Stimulated activated CD8-positive, alpha-beta memory T cell treated with anti-CD3 and anti-CD28 coated beads, Interleukin-7, amount 100 ng/mL, for 1 hour (primary cell): ENCODE measurements around the gene RPH3AL.
"Not testable (repeated sequence)": the region's sequence is repeated elsewhere in the genome, so short reads cannot be mapped to it uniquely, and the experiment has no call there.

Experiments
- DNase-seq, 2 donors: peaks; one replicate each; pipeline ENCODE4 v3.0.0-alpha.2; 2020; ENCODE audit warnings: low read depth in 2 of 2

The RPH3AL gene

DNA sequence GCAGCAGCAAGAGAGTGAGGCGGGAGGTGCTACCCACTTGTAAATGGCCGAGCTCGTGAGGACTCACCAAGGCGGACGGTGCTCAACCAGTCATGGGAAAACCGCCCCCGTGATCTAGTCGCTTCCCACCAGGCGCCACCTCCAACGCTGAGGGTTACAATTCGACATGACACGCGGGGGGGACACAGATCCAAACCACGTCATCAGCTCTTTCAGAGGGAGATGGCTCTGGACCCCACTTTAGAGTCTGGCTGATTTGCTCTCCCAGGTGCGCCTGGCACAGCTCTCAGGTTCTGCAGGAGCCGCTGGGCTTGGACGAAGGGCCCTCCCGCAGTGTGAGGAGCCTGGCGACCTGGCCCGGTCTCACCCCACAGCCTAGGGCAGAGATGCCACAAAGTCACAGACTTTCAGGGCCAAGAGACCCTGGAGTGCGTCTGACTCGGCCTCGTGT, 150.1 kb downstream of the RPH3AL start:
- DNase-seq = no peak

GRCh38 chr17:201736-202135, 150.9 kb downstream of the RPH3AL start:
- not testable (repeated sequence) for DNase-seq

DNA sequence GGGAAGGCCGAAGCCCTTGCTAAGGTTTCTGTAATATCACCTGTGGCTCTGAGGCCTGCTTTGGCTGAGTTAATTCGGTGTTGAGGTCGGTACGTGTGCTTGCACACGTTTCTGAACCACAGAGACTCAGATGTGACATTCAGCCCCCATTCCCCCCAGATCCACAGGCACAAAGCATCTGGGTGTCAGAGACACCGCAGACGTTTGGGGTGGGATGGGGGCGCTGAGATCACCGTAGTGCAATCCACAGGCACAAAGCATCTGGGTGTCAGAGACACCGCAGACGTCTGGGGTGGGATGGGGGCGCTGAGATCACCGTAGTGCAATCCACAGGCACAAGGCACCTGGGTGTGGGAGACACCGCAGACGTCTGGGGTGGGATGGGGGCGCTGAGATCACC, 151.3 kb downstream of the RPH3AL start:
- not testable (repeated sequence) for DNase-seq

- no peak for DNase-seq
These were observed 152.0 kb downstream of the RPH3AL start for GRCh38 chr17:200586-200985.

DNA sequence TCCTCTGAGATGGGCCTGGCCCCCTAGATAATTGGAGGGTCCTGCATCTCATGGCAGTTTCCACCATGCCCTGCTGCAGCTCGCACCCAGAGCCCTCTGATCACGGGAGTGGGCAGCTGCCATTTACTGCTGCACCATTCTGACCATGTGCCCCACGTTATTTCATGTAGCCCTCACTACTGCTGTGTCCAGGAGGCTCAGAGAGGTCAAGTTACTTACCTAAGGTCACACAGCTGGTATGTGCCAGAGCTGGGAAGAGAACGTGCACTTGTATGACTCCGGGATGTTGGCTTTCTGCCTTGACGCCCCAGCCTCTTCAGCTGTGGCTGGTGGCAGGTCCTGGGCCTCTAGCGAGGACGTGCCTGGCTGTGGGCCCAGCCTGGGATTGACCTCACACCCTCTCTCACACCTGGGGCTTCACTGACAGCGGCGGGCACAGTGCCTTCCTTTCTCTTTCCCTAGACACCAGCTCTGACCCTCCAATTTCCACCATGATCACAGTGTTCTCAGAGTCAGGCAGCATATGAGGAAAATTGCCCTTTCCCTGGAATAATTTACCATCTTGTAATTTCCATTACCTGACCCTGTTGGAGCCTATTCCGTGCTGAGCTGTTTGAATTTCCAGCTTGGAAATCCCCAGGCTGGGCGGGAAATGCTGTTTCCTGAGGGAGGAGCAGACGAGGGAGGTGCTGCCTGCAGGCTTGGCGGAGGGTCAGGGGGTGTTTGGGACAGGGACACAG, 152.6 kb downstream of the RPH3AL start:
- no peak for DNase-seq

- no peak for DNase-seq
These were observed 153.4 kb downstream of the RPH3AL start for GRCh38 chr17:199191-199604.

GRCh38 chr17:198225-198624, 154.4 kb downstream of the RPH3AL start:
- not testable (repeated sequence) for DNase-seq

- DNase-seq = no peak
These were observed 155.3 kb downstream of the RPH3AL start for GRCh38 chr17:197352-197751.

DNA sequence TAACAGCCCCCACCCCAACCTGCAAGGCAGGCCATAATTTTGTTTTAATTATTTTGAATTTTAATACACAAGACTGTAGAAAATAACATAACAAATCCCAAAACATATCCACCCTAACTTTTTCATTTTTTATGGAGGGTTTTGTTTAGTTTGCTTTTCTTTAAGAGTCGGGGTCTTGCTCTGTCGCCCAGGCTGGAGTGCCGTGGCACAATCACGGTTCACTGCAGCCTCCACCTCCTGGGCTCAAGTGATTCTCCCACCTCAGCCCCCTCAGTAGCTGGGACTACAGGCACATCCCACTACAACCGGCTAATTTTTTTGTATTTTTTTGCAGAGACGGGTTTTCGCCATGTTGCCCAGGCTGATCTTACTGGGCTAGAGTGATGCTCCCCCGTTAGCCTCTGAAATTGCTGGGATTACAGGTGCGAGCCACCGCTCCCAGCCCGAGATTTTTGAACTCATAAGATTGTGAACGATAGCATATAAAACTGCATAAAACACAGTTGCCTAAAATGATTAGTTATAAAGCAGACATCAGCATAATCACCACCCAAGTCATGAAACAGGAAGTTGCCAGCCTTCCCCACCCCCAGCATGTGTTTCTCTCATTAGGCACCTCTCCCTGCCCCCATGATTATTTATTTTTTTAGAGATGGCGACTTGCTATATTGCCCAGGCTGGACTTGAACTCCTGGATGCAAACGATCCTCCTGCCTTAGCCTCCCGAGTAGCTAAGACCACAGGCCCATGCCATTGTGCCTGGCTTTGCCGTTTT, 157.6 kb downstream of the RPH3AL start:
- no peak for DNase-seq

DNA sequence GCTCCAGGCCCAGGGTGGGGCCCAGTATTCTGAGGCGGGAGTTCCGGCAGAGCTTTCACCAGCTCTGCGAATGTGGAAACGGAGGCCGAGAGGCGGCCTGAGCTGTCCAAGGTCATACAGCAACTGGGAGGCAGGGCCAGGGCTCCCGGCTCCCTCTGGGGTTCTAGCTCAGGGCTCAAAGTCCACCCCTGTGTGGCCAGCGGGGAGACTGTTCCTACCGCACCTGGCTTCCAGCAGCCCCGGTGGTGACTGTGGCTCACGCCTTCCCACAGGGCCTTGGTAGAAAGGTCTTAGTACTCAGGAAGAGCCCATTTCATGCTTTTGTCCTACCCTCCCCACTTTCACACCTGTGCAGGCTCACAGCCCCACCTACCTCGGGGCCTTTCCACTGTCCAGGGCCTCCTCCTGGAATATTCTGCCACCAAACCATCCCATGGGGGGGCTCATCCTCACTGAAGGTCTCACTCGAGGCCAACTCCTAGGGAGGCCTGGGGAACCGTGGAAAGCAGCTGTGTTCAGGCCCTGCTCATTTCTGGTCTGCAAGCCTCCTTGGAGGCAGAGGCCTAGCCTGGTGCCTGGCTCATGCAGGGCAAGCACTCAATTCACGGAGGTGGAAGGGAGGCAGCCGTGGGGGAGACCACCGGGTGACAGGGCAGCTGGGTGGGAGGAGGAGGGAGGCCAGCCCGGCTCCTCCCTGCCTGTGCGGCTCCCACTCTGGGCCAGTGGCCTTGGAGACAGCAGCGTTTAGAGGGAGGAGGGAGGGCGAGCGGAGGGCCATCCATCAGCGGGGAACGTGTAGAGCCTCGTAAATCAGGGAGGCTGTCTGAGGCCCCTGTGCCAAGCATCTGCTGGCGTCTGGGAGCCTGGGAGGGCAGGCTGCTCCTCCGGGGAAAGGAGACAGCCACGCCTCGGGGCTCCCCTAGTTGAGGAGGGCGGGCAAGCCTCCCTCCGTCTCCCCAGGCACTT, 158.5 kb downstream of the RPH3AL start:
- no peak for DNase-seq

- DNase-seq = no peak
These were observed 159.2 kb downstream of the RPH3AL start for GRCh38 chr17:193426-193810.

DNA sequence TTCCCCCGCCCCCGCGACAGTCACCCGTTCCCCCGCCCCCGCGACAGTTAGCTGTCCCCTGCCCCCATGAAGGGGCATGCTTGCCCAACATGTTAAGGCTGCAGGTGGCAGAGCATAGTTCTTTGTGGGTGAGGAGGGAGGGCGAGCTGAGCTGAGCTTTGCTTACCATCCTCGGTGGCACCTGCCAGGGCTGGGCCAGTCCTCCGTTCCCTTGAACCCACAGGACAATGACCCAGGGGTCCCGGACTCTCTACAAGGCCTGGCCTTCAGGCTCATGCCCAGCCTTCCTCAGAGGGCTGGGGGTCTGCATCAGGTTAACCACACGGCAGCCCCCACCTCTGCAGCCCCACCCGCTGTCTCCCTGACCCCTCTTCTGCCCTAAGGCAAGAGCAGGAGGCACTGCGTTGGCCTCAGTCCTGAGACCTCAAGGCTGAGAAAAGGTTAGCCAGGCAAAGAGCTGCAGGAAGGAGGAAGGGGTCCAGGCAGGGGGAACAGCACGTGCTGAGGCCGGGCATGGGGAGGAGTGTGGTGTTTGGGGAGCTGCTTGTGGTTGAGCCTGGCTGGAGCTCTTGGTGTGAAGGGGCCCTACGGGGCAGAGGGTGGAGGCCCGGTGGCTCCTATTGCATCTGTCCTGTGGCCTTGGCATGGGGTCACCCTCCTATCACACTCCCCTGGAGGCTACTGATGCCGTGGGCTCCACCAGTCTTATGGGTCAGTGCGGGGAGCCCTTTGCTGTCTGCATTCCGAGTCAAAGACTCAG, 159.8 kb downstream of the RPH3AL start:
- DNase-seq = no peak

- no peak for DNase-seq
These were observed 163.2 kb downstream of the RPH3AL start for GRCh38 chr17:189444-189843.

DNA sequence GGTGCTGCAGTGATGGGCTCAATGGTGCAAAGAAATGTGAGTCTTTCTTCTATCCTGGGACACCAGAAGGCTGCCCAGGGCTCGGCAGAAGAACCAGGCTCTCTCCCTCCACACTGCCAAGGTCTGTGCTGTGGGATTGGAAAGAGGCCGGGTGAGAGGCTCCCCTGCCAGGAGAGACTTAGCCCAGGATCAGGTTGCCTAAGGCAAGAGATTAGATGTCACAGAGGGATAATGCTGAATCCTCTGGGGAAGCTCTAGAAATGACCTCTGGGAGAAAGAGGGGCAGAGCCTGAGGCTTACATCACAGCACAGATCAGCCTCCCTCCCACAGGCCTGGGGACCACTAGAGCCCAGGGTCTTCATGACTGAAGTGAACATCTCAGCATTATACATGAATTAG, 165.5 kb downstream of the RPH3AL start:
- no peak for DNase-seq

GRCh38 chr17:185445-186138, 167.0 kb downstream of the RPH3AL start:
- DNase-seq = no peak

GRCh38 chr17:183021-183420, 169.6 kb downstream of the RPH3AL start:
- no peak for DNase-seq

DNA sequence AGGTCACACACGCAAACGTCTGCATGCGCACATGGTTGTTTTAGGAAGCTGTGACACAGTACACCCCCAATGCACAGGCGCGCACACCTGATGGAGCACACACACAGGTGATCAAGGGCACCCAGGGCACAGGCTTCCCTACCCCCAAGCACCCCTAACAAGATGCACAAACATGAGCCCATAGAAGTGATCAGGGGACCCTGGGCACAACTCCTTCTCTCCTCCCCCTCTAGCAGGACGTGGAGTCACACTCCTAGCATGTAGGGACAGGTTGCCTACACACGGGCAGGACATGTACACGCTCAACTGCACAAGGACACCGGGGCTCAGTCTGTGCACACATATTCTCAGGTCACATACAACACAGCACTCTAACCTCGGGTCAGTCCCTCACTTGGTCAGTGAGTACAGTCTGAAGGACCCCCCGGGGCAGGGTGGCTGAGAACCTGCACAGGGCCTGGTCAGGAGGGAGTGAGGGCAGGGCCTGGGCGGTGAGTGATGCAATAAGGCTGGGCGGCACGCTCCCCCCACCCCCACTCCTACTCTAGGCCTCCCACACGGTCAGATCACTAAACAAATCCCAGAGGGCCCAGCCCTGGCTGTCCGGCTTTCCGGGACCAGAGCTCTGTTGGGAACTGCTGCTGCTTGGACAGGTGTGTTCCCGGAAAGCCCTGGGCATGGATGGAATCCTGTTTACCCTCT, 170.4 kb downstream of the RPH3AL start:
- DNase-seq = no peak

DNA sequence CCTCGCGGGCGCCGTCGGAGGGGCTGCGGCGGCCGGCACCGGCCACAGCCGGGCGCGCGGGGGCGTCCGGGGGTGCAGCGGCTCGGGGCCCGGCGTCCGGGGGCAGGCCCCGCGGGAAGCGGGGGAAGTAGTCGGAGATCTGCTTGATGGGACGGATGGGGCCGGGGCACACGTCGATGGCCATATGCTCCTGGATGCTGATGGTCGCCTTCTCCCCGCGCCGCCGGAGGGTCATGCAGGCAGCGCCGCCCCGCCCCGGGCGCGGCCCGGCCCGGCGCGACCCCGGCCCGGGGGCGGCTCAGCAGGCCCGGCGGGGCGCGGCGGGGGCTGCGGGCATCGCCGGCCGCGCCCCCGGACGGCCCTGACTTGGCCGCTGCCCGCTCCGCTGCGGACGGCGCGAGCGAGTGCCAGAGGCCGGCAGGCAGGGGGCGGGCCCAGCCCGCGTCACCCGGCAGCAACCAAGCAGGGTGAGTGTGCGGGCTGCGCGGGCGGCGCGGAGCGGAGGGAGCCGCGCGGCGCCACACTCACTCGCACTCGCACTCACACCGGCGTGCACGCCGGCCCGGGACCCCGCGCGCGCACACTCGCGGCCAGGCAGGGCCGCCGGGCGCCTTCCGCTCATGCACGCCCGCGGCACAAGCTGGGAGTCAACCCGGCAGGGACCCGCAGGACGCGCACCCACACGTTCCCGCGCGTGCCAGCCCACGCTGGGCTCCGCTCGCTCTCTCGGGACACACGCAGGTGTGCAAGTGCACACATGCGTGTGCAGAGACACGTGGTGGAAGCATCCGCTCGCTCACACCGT, 171.2 kb downstream of the RPH3AL start, which contains the start of gene DOC2B:
DOC2B (minus strand) TSS at position 406 of the 805 bp plus-strand sequence; CDS start at position 235, 171 bp downstream.
- DNase-seq = no peak
